Measurements from ENCODE around the gene UTP4.

The UTP4 gene

GRCh38 chr16:69132424-69133252 lies at the start of gene UTP4, which contains the start of gene CHTF8:
Gene UTP4, plus strand, starts transcription at chr16:69132649. Its CDS starts 811 bp downstream, at chr16:69133460.
Gene CHTF8, minus strand, starts transcription at chr16:69132588. Its CDS starts 11,130 bp downstream, at chr16:69121458.
- DNase-seq: peak; percentile 82 to 86

GRCh38 chr16:69083306-69083941 lies 49.0 kb upstream of the UTP4 start:
- DNase-seq: no peak

- no peak for DNase-seq
Observed at GRCh38 chr16:69084289-69084688, 48.2 kb upstream of the UTP4 start.

- DNase-seq: no peak
Observed at GRCh38 chr16:69085032-69085695, 47.3 kb upstream of the UTP4 start.

- no peak for DNase-seq
Observed at GRCh38 chr16:69087161-69087581, 45.3 kb upstream of the UTP4 start.

GRCh38 chr16:69088684-69089083 lies 43.8 kb upstream of the UTP4 start:
- DNase-seq: no peak

- no peak for DNase-seq
Observed at GRCh38 chr16:69089091-69089910, 43.1 kb upstream of the UTP4 start.

- no peak for DNase-seq
Observed at GRCh38 chr16:69093974-69094373, 38.5 kb upstream of the UTP4 start.

- no peak for DNase-seq
Observed at GRCh38 chr16:69094501-69094900, 37.9 kb upstream of the UTP4 start.

GRCh38 chr16:69095193-69095592 lies 37.3 kb upstream of the UTP4 start:
- DNase-seq: no peak

GRCh38 chr16:69100071-69100691 lies 32.3 kb upstream of the UTP4 start:
- no peak for DNase-seq

GRCh38 chr16:69105501-69106361 lies 26.7 kb upstream of the UTP4 start, which contains the start of gene HAS3:
Gene HAS3, plus strand, starts transcription at chr16:69105653. Its CDS starts 3,743 bp downstream, at chr16:69109396.
- no peak for DNase-seq

GRCh38 chr16:69106491-69107315 lies 25.7 kb upstream of the UTP4 start:
- no peak for DNase-seq

- DNase-seq: no peak
Observed at GRCh38 chr16:69107316-69107962, 25.0 kb upstream of the UTP4 start.

- DNase-seq: no peak
Observed at GRCh38 chr16:69108064-69108904, 24.2 kb upstream of the UTP4 start.

- no peak for DNase-seq
Observed at GRCh38 chr16:69108905-69109252, 23.6 kb upstream of the UTP4 start.

- DNase-seq: no peak
Observed at GRCh38 chr16:69109486-69110270, 22.8 kb upstream of the UTP4 start.

- no peak for DNase-seq
Observed at GRCh38 chr16:69110406-69110805, 22.0 kb upstream of the UTP4 start.

Data from activated CD4-positive, alpha-beta T cell treated with anti-CD3 and anti-CD28 coated beads, Interleukin-2, amount 50 U/mL, for 4 hours (primary cell).